Body of pancreas (tissue), 4 donors: ENCODE data around the gene FAM124A. TPM values are rescaled to one million over a fixed set of nuclear protein-coding genes. Genes with fewer than 3 reads are reported as not detected.
A peak's percentile ranks its signal among the peaks of the same experiment; 100 is the strongest.
"Not testable (repeated sequence)": the region's sequence is repeated elsewhere in the genome, so short reads cannot be mapped to it uniquely, and the experiment has no call there.

Source experiments
- ATAC-seq: fragments of 150-250 bp; one replicate; pipeline ENCODE4 v1.9.1; 2016
- DNase-seq, 4 donors: peaks; one replicate each; pipeline ENCODE4 v3.0.0-alpha.2; 2019
- H3K27ac ChIP-seq, 4 donors: fragments of 200-600 bp; sonication (generic); 1 replicate in 3 of 4; 2 replicates in 1 of 4; pipeline versions ENCODE4 v1.5.1 to v1.6.1; 2016 to 2019; ENCODE audit warnings: mild to moderate bottlenecking in 1 of 4, mixed read lengths in 1 of 4, moderate library complexity in 1 of 4
- H3K27me3 ChIP-seq, 2 donors: fragments of 200-600 bp; sonication (generic); one replicate each; pipeline ENCODE4 v1.6.0; 2016; ENCODE audit warnings: mild to moderate bottlenecking in 1 of 2
- H3K36me3 ChIP-seq, 2 donors: fragments of 200-600 bp; sonication (generic); replicated peaks in 1 of 2; 2 replicates each; pipeline ENCODE4 v1.5.1; 2016; ENCODE audit warnings: low read depth in 2 of 2; ENCODE audit not compliant: insufficient read depth in 1 of 2
- H3K4me1 ChIP-seq: fragments of 200-600 bp; sonication (generic); one replicate; pipeline ENCODE4 v1.6.0; 2016
- H3K4me3 ChIP-seq, 2 donors: fragments of 200-600 bp; sonication (generic); 1 replicate in 1 of 2; 2 replicates in 1 of 2; pipeline ENCODE4 v1.5.1; 2016 to 2019
- H3K9me3 ChIP-seq, 3 donors: fragments of 200-600 bp; sonication (generic); 1 replicate in 2 of 3; 2 replicates in 1 of 3; pipeline ENCODE4 v1.5.1; 2016
- POLR2A ChIP-seq, 3 donors: fragments of 450-650 bp; IDR thresholded peaks; one replicate each; pipeline ENCODE4 v1.6.1; 2016; ENCODE audit warnings: antibody characterized with exemption in 3 of 3, mild to moderate bottlenecking in 2 of 3
- WGBS, 2 donors: methylation state at CpG; one replicate each; pipeline ENCODE4 v1.1.5; 2017; 5-methylcytosine and 5-hydroxymethylcytosine counted together
- intact Hi-C: fragments of 100-400 bp; cut with DNase I; formaldehyde crosslinking; loops from one replicate; pipeline ENCODE4 v1.15.1; 2023
- total RNA-seq, 2 donors: library from RNA; depleted of rRNA; stranded (reverse); fragments of >200 nt; gene quantifications; one replicate each; pipeline ENCODE4 v1.1.0, GENCODE V29; 2016
- TF ChIP-seq, protein P1 (sequence below), 7 experiments: fragments of 450-650 bp in 4 of 7; fragments of 200-600 bp in 3 of 7; sonication (generic) in 3 of 7; IDR thresholded peaks; one replicate each; pipeline ENCODE4 v1.5.1; 2016 to 2019; ENCODE audit warnings: antibody characterized with exemption in 7 of 7

The FAM124A gene
- total RNA-seq, 2 donors from 2014 or later, result 0.78 to 2.0 TPM

DNA sequence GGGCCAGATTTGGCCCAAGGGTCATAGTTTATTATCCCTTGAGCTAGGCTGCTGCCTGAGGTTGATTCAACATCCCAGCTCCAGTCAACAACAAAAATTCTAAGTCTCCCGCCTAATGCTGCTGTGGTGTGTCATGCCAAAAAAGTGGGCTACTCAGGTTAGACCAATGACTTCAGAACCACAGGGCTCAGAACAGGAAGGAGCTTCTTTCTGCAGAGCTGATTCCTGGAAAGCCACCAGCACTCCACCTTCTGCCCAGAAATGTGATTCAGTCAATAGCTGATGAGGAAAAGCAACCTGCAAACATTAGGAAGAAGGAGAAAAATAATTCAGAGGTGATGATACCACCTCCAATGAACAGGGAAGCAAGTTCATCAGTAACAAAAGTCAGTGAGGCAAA, 61.2 kb downstream of the FAM124A start:
- intact Hi-C loops, result loop anchor here (10.0 kb wide), 1 partner anchor 139 kb away; no protein-coding TSS in a partner anchor
- WGBS, 2 donors, result 100% methylated on average over 1 of the region's 1 CpG

DNA sequence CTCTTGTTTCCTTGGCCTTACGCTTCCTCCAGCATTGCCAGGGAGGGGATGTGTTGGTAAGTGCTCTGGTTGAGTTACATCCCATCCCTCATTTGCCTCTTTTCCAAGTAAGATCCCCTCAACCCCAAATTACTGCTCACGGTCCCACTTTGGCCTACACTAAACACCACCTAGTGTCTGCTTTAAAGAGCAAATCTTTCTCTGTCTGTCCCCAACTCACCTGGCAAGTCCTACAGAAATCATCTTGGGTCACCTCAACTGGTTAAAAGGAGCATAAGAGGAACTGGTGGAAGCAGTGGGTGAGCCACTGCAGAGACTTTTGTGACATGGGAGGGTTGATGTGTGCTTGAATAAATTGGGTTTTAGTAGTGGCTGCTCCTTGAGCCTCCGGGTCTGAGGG, 62.1 kb downstream of the FAM124A start:
- Histone ChIP-seq H3K4me3 (no peak overlapping the region), H3K9me3 (no peaks in the 10 kb centered on the region), H3K27me3 (no peaks in the 10 kb centered on the region), H3K27ac (no peak overlapping the region), H3K4me1 (peaks cover 14% of the 10 kb centered on the region), H3K36me3 (no peaks in the 10 kb centered on the region)
- TF ChIP-seq POLR2A (IDR thresholded peaks at IDR 0.05), result no peak
- TF ChIP-seq, protein P1, sequence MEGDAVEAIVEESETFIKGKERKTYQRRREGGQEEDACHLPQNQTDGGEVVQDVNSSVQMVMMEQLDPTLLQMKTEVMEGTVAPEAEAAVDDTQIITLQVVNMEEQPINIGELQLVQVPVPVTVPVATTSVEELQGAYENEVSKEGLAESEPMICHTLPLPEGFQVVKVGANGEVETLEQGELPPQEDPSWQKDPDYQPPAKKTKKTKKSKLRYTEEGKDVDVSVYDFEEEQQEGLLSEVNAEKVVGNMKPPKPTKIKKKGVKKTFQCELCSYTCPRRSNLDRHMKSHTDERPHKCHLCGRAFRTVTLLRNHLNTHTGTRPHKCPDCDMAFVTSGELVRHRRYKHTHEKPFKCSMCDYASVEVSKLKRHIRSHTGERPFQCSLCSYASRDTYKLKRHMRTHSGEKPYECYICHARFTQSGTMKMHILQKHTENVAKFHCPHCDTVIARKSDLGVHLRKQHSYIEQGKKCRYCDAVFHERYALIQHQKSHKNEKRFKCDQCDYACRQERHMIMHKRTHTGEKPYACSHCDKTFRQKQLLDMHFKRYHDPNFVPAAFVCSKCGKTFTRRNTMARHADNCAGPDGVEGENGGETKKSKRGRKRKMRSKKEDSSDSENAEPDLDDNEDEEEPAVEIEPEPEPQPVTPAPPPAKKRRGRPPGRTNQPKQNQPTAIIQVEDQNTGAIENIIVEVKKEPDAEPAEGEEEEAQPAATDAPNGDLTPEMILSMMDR (IDR thresholded peaks at IDR 0.05), result no peak
- intact Hi-C loops, result loop anchor here (10.0 kb wide), 1 partner anchor 140 kb away; no protein-coding TSS in a partner anchor
- ATAC-seq (no peak), DNase-seq (no peak)
- WGBS, 2 donors, result 95 to 97% methylated on average over 3 of the region's 3 CpGs

More for the DNA sequence above, 61.2 kb downstream of the FAM124A start:
- ATAC-seq (no peak), DNase-seq (no peak)
- Histone ChIP-seq H3K27me3 (no peaks in the 10 kb centered on the region), H3K36me3 (no peaks in the 10 kb centered on the region), H3K9me3 (no peaks in the 10 kb centered on the region), H3K4me1 (peaks cover 14% of the 10 kb centered on the region), H3K4me3 (no peak overlapping the region), H3K27ac (no peak overlapping the region)
- TF ChIP-seq, protein P1 (IDR thresholded peaks at IDR 0.05), result no peak
- no peak for TF ChIP-seq POLR2A (IDR thresholded peaks at IDR 0.05)

DNA sequence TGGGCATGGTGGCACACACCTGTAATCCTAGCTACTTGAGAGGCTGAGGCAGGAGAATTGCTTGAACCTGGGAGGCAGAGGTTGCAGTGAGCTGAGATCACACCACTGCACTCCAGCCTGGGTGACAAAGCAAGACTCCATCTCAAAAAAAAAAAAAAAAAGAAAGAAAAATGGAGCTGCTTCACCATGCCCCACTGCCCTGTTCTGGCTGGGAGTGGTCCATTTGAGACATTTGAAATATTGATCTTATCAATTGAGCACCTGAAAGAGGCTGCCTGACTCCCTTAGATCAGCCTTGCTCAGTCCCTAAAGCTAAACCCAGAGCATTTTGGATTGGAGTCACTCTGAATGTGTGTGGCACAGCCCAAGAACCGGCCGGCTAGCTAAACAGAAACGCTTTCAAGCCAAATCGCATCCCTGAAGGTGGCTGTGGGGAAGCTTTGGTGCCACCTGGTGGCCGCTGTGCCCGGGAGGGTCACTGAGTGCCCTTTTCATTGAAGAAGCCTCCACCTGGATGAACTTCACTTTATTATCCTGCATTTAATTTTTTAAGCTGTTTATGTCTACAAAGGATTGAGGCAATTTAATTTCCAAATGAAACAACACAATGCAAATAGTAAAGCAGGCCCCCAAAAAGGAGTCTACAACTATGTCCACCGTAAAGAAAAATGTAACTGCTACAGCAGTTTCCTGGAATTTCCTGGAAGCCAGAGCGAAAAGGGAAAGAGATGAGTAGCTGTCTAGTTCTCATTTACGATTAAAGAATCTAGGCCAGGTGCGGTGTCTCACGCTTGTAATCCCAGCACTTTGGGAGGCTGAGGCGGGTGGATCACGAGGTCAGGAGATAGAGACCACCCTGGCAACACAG, 64.2 kb downstream of the FAM124A start:
- WGBS, 2 donors, result 35 to 36% methylated on average over 13 of the region's 13 CpGs
- Histone ChIP-seq H3K27ac (no peak overlapping the region), H3K36me3 (no peaks in the 10 kb centered on the region), H3K4me1 (peaks cover 14% of the 10 kb centered on the region), H3K9me3 (no peaks in the 10 kb centered on the region), H3K27me3 (no peaks in the 10 kb centered on the region), H3K4me3 (no peak overlapping the region)
- ATAC-seq (peak; percentile 87), DNase-seq (peak; percentile 80 to 87 (median 83))
- intact Hi-C loops, result loop anchor here (5.0 to 10.0 kb wide), 2 partner anchors 64 to 142 kb away; partner anchors contain the start of gene FAM124A
- TF ChIP-seq POLR2A (IDR thresholded peaks at IDR 0.05), result no peak
- TF ChIP-seq, protein P1 (IDR thresholded peaks at IDR 0.05), result peak; percentile 83 to 92 (median 87)

DNA sequence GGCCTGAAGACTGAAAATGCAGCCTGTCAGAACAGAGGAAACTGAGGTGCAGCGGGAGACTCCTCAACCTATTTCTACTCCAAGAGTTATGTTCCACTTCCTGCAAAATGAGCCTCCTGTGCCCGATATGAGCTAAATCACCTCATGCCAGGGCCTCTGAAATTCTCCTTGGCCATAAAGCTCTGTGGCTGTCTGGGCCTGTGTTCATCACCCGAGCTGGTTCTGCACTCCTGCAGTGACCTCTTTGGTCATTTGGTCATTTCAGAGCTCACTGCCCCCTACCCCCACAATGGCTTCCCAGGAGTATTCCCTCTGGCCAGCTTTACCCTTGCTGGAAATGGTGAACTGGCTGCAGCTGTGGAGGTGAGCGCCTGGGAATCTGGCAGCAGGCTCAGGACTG, 65.6 kb downstream of the FAM124A start:
- H3K27ac ChIP-seq, result no peak overlapping the region
- no peaks in the 10 kb centered on the region for H3K27me3 ChIP-seq
- 85 to 93% methylated on average over 3 to 4 of the region's 4 CpGs for WGBS, 2 donors
- DNase-seq, result no peak
- H3K36me3 ChIP-seq, result no peaks in the 10 kb centered on the region
- no peak for TF ChIP-seq POLR2A (IDR thresholded peaks at IDR 0.05)
- no peak for ATAC-seq
- H3K4me1 ChIP-seq, result peaks cover 15% of the 10 kb centered on the region
- no peaks in the 10 kb centered on the region for H3K9me3 ChIP-seq
- no peak overlapping the region for H3K4me3 ChIP-seq
- intact Hi-C loops, result loop anchor here (5.0 to 10.0 kb wide), 2 partner anchors 65 to 143 kb away; partner anchors contain the start of gene FAM124A

DNA sequence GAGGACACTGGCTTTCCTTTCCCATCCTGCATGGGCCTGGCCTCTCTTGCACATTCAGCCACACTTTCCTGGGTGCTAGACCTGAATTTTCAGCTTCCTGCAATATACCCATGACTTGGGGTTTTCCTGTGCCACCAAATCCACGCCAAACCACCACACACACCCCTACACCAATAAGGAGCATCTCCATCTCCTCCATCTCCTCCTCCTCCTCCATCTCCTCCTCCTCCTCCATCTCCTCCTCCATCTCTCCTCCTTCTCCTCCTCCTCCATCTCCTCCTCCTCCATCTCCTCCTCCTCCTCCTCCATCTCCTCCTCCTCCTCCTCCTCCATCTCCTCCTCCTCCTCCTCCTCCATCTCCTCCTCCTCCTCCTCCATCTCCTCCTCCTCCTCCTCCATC, 66.1 kb downstream of the FAM124A start:
- not testable (repeated sequence) for H3K27ac ChIP-seq, H3K36me3 ChIP-seq, H3K9me3 ChIP-seq, DNase-seq, H3K4me3 ChIP-seq, H3K27me3 ChIP-seq, ATAC-seq
- peaks cover 16% of the 10 kb centered on the region for H3K4me1 ChIP-seq
- intact Hi-C loops, result loop anchor here (5.0 to 10.0 kb wide), 2 partner anchors 66 to 143 kb away; partner anchors contain the start of gene FAM124A
- whole genome bisulfite sequencing, 2 donors, result 54 to 57% methylated on average over 1 of the region's 1 CpG
